GM12878 (cell line): ENCODE results near the gene LPGAT1. TPM values are rescaled to one million over a fixed set of nuclear protein-coding genes. Genes with fewer than 3 reads are reported as not detected.

Experiments
- CHD2 ChIP-seq: IDR thresholded peaks from 2 replicates; pipeline ENCODE4 v1.6.1; 2011; ENCODE audit warnings: low read depth, low read length, improper control_type of control experiment, borderline replicate concordance
- IKZF1 ChIP-seq: fragments of 450-650 bp; conservative IDR thresholded peaks from 2 replicates; pipeline ENCODE4 v1.6.1; 2017; ENCODE audit warnings: antibody characterized with exemption, mild to moderate bottlenecking
- MEF2A ChIP-seq: IDR thresholded peaks from 2 replicates; pipeline ENCODE4 v1.6.1; 2011; ENCODE audit warnings: low read depth, mild to moderate bottlenecking, low read length, moderate library complexity; ENCODE audit not compliant: insufficient read depth
- MEF2B ChIP-seq: fragments of 450-650 bp; IDR thresholded peaks from 2 replicates; pipeline ENCODE4 v1.6.1; 2018; ENCODE audit warnings: mild to moderate bottlenecking, moderate library complexity; ENCODE audit not compliant: partially characterized antibody, poor library complexity, severe bottlenecking
- MTA2 ChIP-seq: fragments of 450-650 bp; IDR thresholded peaks from 2 replicates; pipeline ENCODE4 v1.6.1; 2016; ENCODE audit warnings: low read depth, mild to moderate bottlenecking, moderate library complexity
- NFIC ChIP-seq: IDR thresholded peaks from 2 replicates; pipeline ENCODE4 v1.6.1; 2012; ENCODE audit warnings: low read depth, mild to moderate bottlenecking, inconsistent platforms, low read length, moderate library complexity
- SPI1 ChIP-seq: IDR thresholded peaks from 2 replicates; pipeline ENCODE4 v1.6.1; 2011; ENCODE audit warnings: low read depth, mild to moderate bottlenecking, low read length, moderate library complexity, borderline replicate concordance; ENCODE audit not compliant: insufficient read depth
- polyA plus RNA-seq, 11 experiments: library from polyadenylated mRNA; depleted of rRNA in 4 of 11; unstranded in 6 of 11; stranded (reverse) in 5 of 11; fragments of >200 nt; fragmentation: Nextera tagmentation in 4 of 11; fragmentation: Illumina TruSeq in 1 of 11; extraction: Ambion mirVana in 4 of 11; extraction: Trizol in 1 of 11; gene quantifications; 1 replicate in 1 of 11; 2 replicates in 10 of 11; pipeline versions ENCODE4 v1.2.1 to v1.2.3, GENCODE V29; 2011 to 2016; ENCODE audit warnings: inconsistent platforms in 2 of 11, missing spikeins in 2 of 11, low read depth in 1 of 11
- total RNA-seq, 4 experiments: library from RNA; depleted of rRNA in 3 of 4; stranded (reverse); fragments of >200 nt in 3 of 4; fragmentation: Illumina TruSeq in 1 of 4; extraction: Trizol in 1 of 4; gene quantifications; 2 replicates each; pipeline versions ENCODE4 v1.2.1 to v1.2.3, GENCODE V29; 2013 to 2021
- TF ChIP-seq, protein P1 (sequence below): IDR thresholded peaks from 2 replicates; pipeline ENCODE4 v1.6.1; 2012; ENCODE audit warnings: low read length, inconsistent platforms
- TF ChIP-seq, protein P2 (sequence below): fragments of 450-650 bp; formaldehyde crosslinking; IDR thresholded peaks from 2 replicates; pipeline ENCODE4 v1.4.0; 2022; ENCODE audit warnings: mild to moderate bottlenecking, moderate library complexity

LPGAT1 gene
- total and polyA plus RNA-seq, 10 of the 15 experiments (the other 5 are each of a cell fraction or from before 2014, with no cell fraction given) = 5.8 to 40.6 (median 19.2) TPM

DNA sequence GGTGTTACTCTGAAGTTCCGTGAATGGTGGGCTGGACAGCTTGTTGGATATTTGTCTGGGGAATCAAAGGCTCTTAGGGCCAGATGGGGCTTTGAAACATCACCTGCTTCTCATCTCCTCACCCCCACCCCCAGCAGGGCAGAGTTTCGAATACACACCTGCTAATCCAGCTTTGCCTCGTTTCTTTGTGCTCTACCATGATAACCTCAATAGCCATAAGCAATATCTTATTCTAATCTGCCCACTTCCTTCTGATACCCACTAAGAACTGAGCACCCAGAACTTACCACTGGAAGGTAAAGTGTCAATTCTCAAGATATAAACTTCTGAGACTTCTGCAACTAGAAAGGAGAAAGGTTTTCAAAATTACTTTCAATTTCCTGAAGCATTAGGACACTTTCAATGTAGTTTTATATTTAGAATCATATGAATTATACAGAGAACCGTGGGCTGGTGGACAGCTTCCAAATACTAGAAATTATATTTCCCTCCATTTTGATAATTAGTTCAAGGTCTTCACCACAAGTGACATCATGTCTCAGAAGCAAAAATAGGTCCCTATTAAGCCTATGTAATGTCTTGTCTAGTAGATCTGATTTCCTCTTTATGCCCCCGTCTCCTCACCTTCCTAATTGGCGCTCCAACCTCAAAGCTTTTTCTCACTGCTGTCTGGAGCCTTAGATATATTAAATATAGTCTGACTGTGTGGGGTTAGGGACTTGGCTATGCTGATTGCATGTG lies 90.7 kb downstream of the LPGAT1 start (continued):
- TF ChIP-seq, protein P1, sequence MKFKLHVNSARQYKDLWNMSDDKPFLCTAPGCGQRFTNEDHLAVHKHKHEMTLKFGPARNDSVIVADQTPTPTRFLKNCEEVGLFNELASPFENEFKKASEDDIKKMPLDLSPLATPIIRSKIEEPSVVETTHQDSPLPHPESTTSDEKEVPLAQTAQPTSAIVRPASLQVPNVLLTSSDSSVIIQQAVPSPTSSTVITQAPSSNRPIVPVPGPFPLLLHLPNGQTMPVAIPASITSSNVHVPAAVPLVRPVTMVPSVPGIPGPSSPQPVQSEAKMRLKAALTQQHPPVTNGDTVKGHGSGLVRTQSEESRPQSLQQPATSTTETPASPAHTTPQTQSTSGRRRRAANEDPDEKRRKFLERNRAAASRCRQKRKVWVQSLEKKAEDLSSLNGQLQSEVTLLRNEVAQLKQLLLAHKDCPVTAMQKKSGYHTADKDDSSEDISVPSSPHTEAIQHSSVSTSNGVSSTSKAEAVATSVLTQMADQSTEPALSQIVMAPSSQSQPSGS = peak; percentile 91
- TF ChIP-seq IKZF1 = peak; percentile 19; the same call in 1 of the 2 replicates
- TF ChIP-seq, protein P2, sequence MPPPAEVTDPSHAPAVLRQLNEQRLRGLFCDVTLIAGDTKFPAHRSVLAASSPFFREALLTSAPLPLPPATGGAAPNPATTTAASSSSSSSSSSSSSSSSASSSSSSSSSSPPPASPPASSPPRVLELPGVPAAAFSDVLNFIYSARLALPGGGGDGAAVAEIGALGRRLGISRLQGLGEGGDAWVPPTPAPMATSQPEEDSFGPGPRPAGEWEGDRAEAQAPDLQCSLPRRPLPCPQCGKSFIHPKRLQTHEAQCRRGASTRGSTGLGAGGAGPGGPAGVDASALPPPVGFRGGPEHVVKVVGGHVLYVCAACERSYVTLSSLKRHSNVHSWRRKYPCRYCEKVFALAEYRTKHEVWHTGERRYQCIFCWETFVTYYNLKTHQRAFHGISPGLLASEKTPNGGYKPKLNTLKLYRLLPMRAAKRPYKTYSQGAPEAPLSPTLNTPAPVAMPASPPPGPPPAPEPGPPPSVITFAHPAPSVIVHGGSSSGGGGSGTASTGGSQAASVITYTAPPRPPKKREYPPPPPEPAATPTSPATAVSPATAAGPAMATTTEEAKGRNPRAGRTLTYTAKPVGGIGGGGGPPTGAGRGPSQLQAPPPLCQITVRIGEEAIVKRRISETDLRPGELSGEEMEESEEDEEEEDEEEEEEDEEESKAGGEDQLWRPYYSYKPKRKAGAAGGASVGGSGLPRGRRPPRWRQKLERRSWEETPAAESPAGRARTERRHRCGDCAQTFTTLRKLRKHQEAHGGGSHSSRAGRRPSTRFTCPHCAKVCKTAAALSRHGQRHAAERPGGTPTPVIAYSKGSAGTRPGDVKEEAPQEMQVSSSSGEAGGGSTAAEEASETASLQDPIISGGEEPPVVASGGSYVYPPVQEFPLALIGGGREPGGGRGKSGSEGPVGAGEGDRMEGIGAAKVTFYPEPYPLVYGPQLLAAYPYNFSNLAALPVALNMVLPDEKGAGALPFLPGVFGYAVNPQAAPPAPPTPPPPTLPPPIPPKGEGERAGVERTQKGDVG (CRISPR knock-in tag) = no peak
- TF ChIP-seq CHD2 = no peak
- peak; percentile 64; the same call in 1 of the 2 replicates for TF ChIP-seq NFIC
- TF ChIP-seq SPI1 = peak; percentile 12; the same call in 1 of the 2 replicates
- peak; percentile 88 for TF ChIP-seq MEF2B
- TF ChIP-seq MTA2 = peak; percentile 85
- peak; percentile 67 for TF ChIP-seq MEF2A
